ENCODE data around the gene AK5.
A peak's percentile ranks its signal among the peaks of the same experiment; 100 is the strongest.
"Not testable (repeated sequence)": the region's sequence is repeated elsewhere in the genome, so short reads cannot be mapped to it uniquely, and the experiment has no call there.

AK5 gene

DNA sequence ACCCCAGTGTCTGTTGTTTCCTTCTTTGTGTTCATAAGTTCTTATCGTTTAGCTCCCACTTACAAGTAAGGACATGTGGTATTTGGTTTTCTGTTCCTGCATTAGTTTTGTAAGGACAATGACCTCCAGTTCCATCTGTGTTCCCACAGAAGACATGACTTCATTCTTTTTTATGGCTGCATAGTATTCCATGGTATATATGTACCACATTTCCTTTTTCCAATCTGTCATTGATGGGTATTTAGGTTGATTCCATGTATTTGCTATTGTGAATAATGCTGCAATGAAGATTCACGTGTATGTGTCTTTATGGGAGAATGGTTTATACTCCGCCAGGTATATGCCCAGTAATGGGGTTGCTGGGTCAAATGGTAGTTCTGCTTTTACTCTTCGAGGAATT is 127.1 kb downstream of the AK5 start:
- not testable (repeated sequence) for H3K36me3 ChIP-seq (replicated peaks in 1 of 2; ENCODE audit: control insufficient read depth in 2 of 2, insufficient read depth in 2 of 2, low read length in 2 of 2); H3K9ac ChIP-seq (ENCODE audit: low read depth, low read length, poor library complexity); DNase-seq (ENCODE audit: low spot score); H3K14ac ChIP-seq (ENCODE audit: low read length); H2AFZ ChIP-seq (ENCODE audit: low read length); H3K79me1 ChIP-seq (ENCODE audit: low read depth, low read length); H3K23ac ChIP-seq (ENCODE audit: low read depth, low read length, poor library complexity); H3K27me3 ChIP-seq (ENCODE audit: control insufficient read depth in 3 of 3, insufficient read depth in 3 of 3, low read depth in 1 of 3, low read length in 3 of 3); H2BK12ac ChIP-seq (ENCODE audit: low read length); H3K9me3 ChIP-seq (replicated peaks in 1 of 2; ENCODE audit: control insufficient read depth in 2 of 2, insufficient read depth in 1 of 2, low read depth in 1 of 2, low read length in 2 of 2); H2BK120ac ChIP-seq (ENCODE audit: low read depth, low read length); H3K4me2 ChIP-seq (ENCODE audit: insufficient read depth, low read length, poor library complexity, severe bottlenecking); H3K4ac ChIP-seq (ENCODE audit: low read length); H2AK5ac ChIP-seq (ENCODE audit: low read depth, low read length); H2BK15ac ChIP-seq (ENCODE audit: low read length); H2BK5ac ChIP-seq (ENCODE audit: low read length); H4K91ac ChIP-seq (ENCODE audit: low read depth, low read length, poor library complexity); H3K4me3 ChIP-seq (ENCODE audit: low read length in 2 of 2); H3K18ac ChIP-seq (ENCODE audit: low read length); H4K8ac ChIP-seq (ENCODE audit: low read depth, low read length); H3K27ac ChIP-seq (replicated peaks; ENCODE audit: low read length)
- no CpG with 5 or more reads among the region's 4 CpGs for WGBS, 2 donors (ENCODE audit: extremely low coverage in 2 of 2, insufficient read length in 2 of 2, insufficient replicate concordance in 1 of 2)
- peaks cover 13 to 22% of the 10 kb centered on the region in 2 donors for H3K4me1 ChIP-seq (ENCODE audit: control insufficient read depth in 2 of 2, insufficient read depth in 1 of 2, low read depth in 1 of 2, low read length in 2 of 2)

GRCh38 chr1:77412069-77412819 is 130.4 kb downstream of the AK5 start:
- no peak overlapping the region for H3K4ac ChIP-seq (ENCODE audit: low read length)
- H4K8ac ChIP-seq (ENCODE audit: low read depth, low read length) = no peak overlapping the region
- no peak for DNase-seq (ENCODE audit: low spot score)
- H3K4me2 ChIP-seq (ENCODE audit: insufficient read depth, low read length, poor library complexity, severe bottlenecking) = no peak overlapping the region
- no peaks in the 10 kb centered on the region for H3K79me1 ChIP-seq (ENCODE audit: low read depth, low read length)
- no CpG with 5 or more reads among the region's 9 CpGs for WGBS, 2 donors (ENCODE audit: extremely low coverage in 2 of 2, insufficient read length in 2 of 2, insufficient replicate concordance in 1 of 2)
- no peak overlapping the region for H2AK5ac ChIP-seq (ENCODE audit: low read depth, low read length)
- H3K4me1 ChIP-seq (ENCODE audit: control insufficient read depth in 2 of 2, insufficient read depth in 1 of 2, low read depth in 1 of 2, low read length in 2 of 2) = peaks cover 13 to 26% of the 10 kb centered on the region in 2 donors
- H2BK12ac ChIP-seq (ENCODE audit: low read length) = no peak overlapping the region
- no peak overlapping the region for H3K27ac ChIP-seq (replicated peaks; ENCODE audit: low read length)
- H3K18ac ChIP-seq (ENCODE audit: low read length) = peak overlapping the region; percentile 20
- H3K23ac ChIP-seq (ENCODE audit: low read depth, low read length, poor library complexity) = no peak overlapping the region
- no peak overlapping the region for H3K9ac ChIP-seq (ENCODE audit: low read depth, low read length, poor library complexity)
- H3K9me3 ChIP-seq (replicated peaks in 1 of 2; ENCODE audit: control insufficient read depth in 2 of 2, insufficient read depth in 1 of 2, low read depth in 1 of 2, low read length in 2 of 2) = peaks cover 0 to 9% of the 10 kb centered on the region in 2 donors
- H2BK15ac ChIP-seq (ENCODE audit: low read length) = no peak overlapping the region
- H2AFZ ChIP-seq (ENCODE audit: low read length) = peak overlapping the region; percentile 39
- H3K36me3 ChIP-seq (replicated peaks in 1 of 2; ENCODE audit: control insufficient read depth in 2 of 2, insufficient read depth in 2 of 2, low read length in 2 of 2) = no peaks in the 10 kb centered on the region
- no peaks in the 10 kb centered on the region for H3K27me3 ChIP-seq (ENCODE audit: control insufficient read depth in 3 of 3, insufficient read depth in 3 of 3, low read depth in 1 of 3, low read length in 3 of 3)
- H3K14ac ChIP-seq (ENCODE audit: low read length) = no peak overlapping the region
- no peak overlapping the region for H2BK5ac ChIP-seq (ENCODE audit: low read length)
- H3K4me3 ChIP-seq (ENCODE audit: low read length in 2 of 2) = no peak overlapping the region
- H2BK120ac ChIP-seq (ENCODE audit: low read depth, low read length) = no peak overlapping the region
- no peak overlapping the region for H4K91ac ChIP-seq (ENCODE audit: low read depth, low read length, poor library complexity)

- Histone ChIP-seq H3K9me3 (replicated peaks in 1 of 2; ENCODE audit: control insufficient read depth in 2 of 2, insufficient read depth in 1 of 2, low read depth in 1 of 2, low read length in 2 of 2) (peaks cover 0 to 9% of the 10 kb centered on the region in 2 donors), H3K4me1 (ENCODE audit: control insufficient read depth in 2 of 2, insufficient read depth in 1 of 2, low read depth in 1 of 2, low read length in 2 of 2) (peaks cover 13 to 26% of the 10 kb centered on the region in 2 donors), H3K4me2 (ENCODE audit: insufficient read depth, low read length, poor library complexity, severe bottlenecking) (no peak overlapping the region), H3K4me3 (ENCODE audit: low read length in 2 of 2) (no peak overlapping the region), H2AFZ (ENCODE audit: low read length) (peak overlapping the region; percentile 39), H2AK5ac (ENCODE audit: low read depth, low read length) (no peak overlapping the region), H3K4ac (ENCODE audit: low read length) (no peak overlapping the region), H2BK15ac (ENCODE audit: low read length) (no peak overlapping the region), H3K23ac (ENCODE audit: low read depth, low read length, poor library complexity) (no peak overlapping the region), H3K36me3 (replicated peaks in 1 of 2; ENCODE audit: control insufficient read depth in 2 of 2, insufficient read depth in 2 of 2, low read length in 2 of 2) (no peaks in the 10 kb centered on the region), H4K91ac (ENCODE audit: low read depth, low read length, poor library complexity) (no peak overlapping the region), H4K8ac (ENCODE audit: low read depth, low read length) (no peak overlapping the region), H3K27me3 (ENCODE audit: control insufficient read depth in 3 of 3, insufficient read depth in 3 of 3, low read depth in 1 of 3, low read length in 3 of 3) (no peaks in the 10 kb centered on the region), H2BK12ac (ENCODE audit: low read length) (no peak overlapping the region), H3K79me1 (ENCODE audit: low read depth, low read length) (no peaks in the 10 kb centered on the region), H2BK120ac (ENCODE audit: low read depth, low read length) (no peak overlapping the region), H3K14ac (ENCODE audit: low read length) (no peak overlapping the region), H3K9ac (ENCODE audit: low read depth, low read length, poor library complexity) (no peak overlapping the region), H3K27ac (replicated peaks; ENCODE audit: low read length) (no peak overlapping the region), H3K18ac (ENCODE audit: low read length) (peak overlapping the region; percentile 8), H2BK5ac (ENCODE audit: low read length) (no peak overlapping the region)
- DNase-seq (ENCODE audit: low spot score) = peak; percentile 24
- no CpG with 5 or more reads among the region's 8 CpGs for WGBS, 2 donors (ENCODE audit: extremely low coverage in 2 of 2, insufficient read length in 2 of 2, insufficient replicate concordance in 1 of 2)
These were observed 131.2 kb downstream of the AK5 start for GRCh38 chr1:77412820-77413530.

GRCh38 chr1:77413541-77414335 is 131.9 kb downstream of the AK5 start:
- no peak overlapping the region for H3K27ac ChIP-seq (replicated peaks; ENCODE audit: low read length)

More at GRCh38 chr1:77413541-77414335, 131.9 kb downstream of the AK5 start:
- peaks cover 13 to 26% of the 10 kb centered on the region in 2 donors for H3K4me1 ChIP-seq (ENCODE audit: control insufficient read depth in 2 of 2, insufficient read depth in 1 of 2, low read depth in 1 of 2, low read length in 2 of 2)
- H3K23ac ChIP-seq (ENCODE audit: low read depth, low read length, poor library complexity) = no peak overlapping the region
- no peaks in the 10 kb centered on the region for H3K79me1 ChIP-seq (ENCODE audit: low read depth, low read length)
- no peak overlapping the region for H3K14ac ChIP-seq (ENCODE audit: low read length)
- no peak overlapping the region for H2AK5ac ChIP-seq (ENCODE audit: low read depth, low read length)
- DNase-seq (ENCODE audit: low spot score) = no peak
- no peak overlapping the region for H4K91ac ChIP-seq (ENCODE audit: low read depth, low read length, poor library complexity)
- H2AFZ ChIP-seq (ENCODE audit: low read length) = peak overlapping the region; percentile 39
- H3K18ac ChIP-seq (ENCODE audit: low read length) = no peak overlapping the region
- H3K27me3 ChIP-seq (ENCODE audit: control insufficient read depth in 3 of 3, insufficient read depth in 3 of 3, low read depth in 1 of 3, low read length in 3 of 3) = no peaks in the 10 kb centered on the region
- H3K36me3 ChIP-seq (replicated peaks in 1 of 2; ENCODE audit: control insufficient read depth in 2 of 2, insufficient read depth in 2 of 2, low read length in 2 of 2) = no peaks in the 10 kb centered on the region
- no peak overlapping the region for H3K4me2 ChIP-seq (ENCODE audit: insufficient read depth, low read length, poor library complexity, severe bottlenecking)
- H2BK15ac ChIP-seq (ENCODE audit: low read length) = no peak overlapping the region
- H2BK12ac ChIP-seq (ENCODE audit: low read length) = no peak overlapping the region
- no peak overlapping the region for H2BK120ac ChIP-seq (ENCODE audit: low read depth, low read length)
- H3K4ac ChIP-seq (ENCODE audit: low read length) = no peak overlapping the region
- no peak overlapping the region for H3K4me3 ChIP-seq (ENCODE audit: low read length in 2 of 2)
- no peak overlapping the region for H4K8ac ChIP-seq (ENCODE audit: low read depth, low read length)
- peaks cover 0 to 14% of the 10 kb centered on the region in 2 donors for H3K9me3 ChIP-seq (replicated peaks in 1 of 2; ENCODE audit: control insufficient read depth in 2 of 2, insufficient read depth in 1 of 2, low read depth in 1 of 2, low read length in 2 of 2)
- no peak overlapping the region for H2BK5ac ChIP-seq (ENCODE audit: low read length)
- H3K9ac ChIP-seq (ENCODE audit: low read depth, low read length, poor library complexity) = no peak overlapping the region
- WGBS, 2 donors (ENCODE audit: extremely low coverage in 2 of 2, insufficient read length in 2 of 2, insufficient replicate concordance in 1 of 2) = no CpG with 5 or more reads among the region's 7 CpGs
